HG02852 (cell line): Measurements from ENCODE around the gene SEMA6B.
"Not testable (repeated sequence)": the region's sequence is repeated elsewhere in the genome, so short reads cannot be mapped to it uniquely, and the experiment has no call there.

Source experiments
- ATAC-seq: cut with Tn5 transposase; IDR thresholded peaks from one replicate; pipeline ENCODE4 v1.9.1; 2021; ENCODE audit warnings: mild to moderate bottlenecking, moderate library complexity; ENCODE audit not compliant: unreplicated experiment

SEMA6B gene

GRCh38 chr19:4550479-4551050 lies 8.9 kb downstream of the SEMA6B start:
- no peak for ATAC-seq

- no peak for ATAC-seq
These were observed 9.5 kb downstream of the SEMA6B start for GRCh38 chr19:4550018-4550417.

GRCh38 chr19:4548238-4548584 lies 11.3 kb downstream of the SEMA6B start:
- ATAC-seq, result no peak

GRCh38 chr19:4547303-4548237 lies 11.9 kb downstream of the SEMA6B start:
- no peak for ATAC-seq

GRCh38 chr19:4543842-4544647 lies 15.4 kb downstream of the SEMA6B start:
- no peak for ATAC-seq

GRCh38 chr19:4542896-4543841 lies 16.3 kb downstream of the SEMA6B start:
- ATAC-seq, result no peak

GRCh38 chr19:4541806-4542145 lies 17.7 kb downstream of the SEMA6B start:
- not testable (repeated sequence) for ATAC-seq

- ATAC-seq, result no peak
These were observed 18.2 kb downstream of the SEMA6B start for GRCh38 chr19:4541114-4541805.

GRCh38 chr19:4539693-4540581 lies 19.5 kb downstream of the SEMA6B start, which contains the start of gene LRG1:
Gene LRG1 (minus strand): TSS chr19:4540036. CDS start chr19:4540013, 23 bp downstream.
- no peak for ATAC-seq

GRCh38 chr19:4539169-4539692 lies 20.3 kb downstream of the SEMA6B start:
- no peak for ATAC-seq

- ATAC-seq, result no peak
These were observed 20.9 kb downstream of the SEMA6B start for GRCh38 chr19:4538601-4538954.

GRCh38 chr19:4537953-4538600 lies 21.4 kb downstream of the SEMA6B start:
- ATAC-seq, result no peak

- ATAC-seq, result no peak
These were observed 22.7 kb downstream of the SEMA6B start for GRCh38 chr19:4536798-4537197.

GRCh38 chr19:4534836-4535658 lies 24.4 kb downstream of the SEMA6B start, which contains the start of gene PLIN5:
Gene PLIN5 (minus strand): TSS chr19:4535224. CDS start chr19:4534074, 1,150 bp downstream.
- ATAC-seq, result no peak

GRCh38 chr19:4533835-4534424 lies 25.6 kb downstream of the SEMA6B start:
- no peak for ATAC-seq

- ATAC-seq, result no peak
These were observed 26.1 kb downstream of the SEMA6B start for GRCh38 chr19:4533334-4533733.
